K562 (cell line): ENCODE measurements around the gene MTFR2. TPM values are rescaled to one million over a fixed set of nuclear protein-coding genes. Genes with fewer than 3 reads are reported as not detected.

Source experiments
- BDP1 ChIP-seq: IDR thresholded peaks from 3 replicates; pipeline ENCODE4 v1.6.1; 2011; ENCODE audit not compliant: insufficient read length, insufficient read depth
- CHD1 ChIP-seq: fragments of 200-600 bp; sonication (generic); IDR thresholded peaks from one replicate; pipeline ENCODE4 v1.6.1; 2012; ENCODE audit warnings: mild to moderate bottlenecking, moderate library complexity, low read length, inconsistent platforms
- DMBX1 ChIP-seq: fragments of 250-450 bp; sonication (Bioruptor Pico); IDR thresholded peaks from 2 replicates; pipeline ENCODE4 v1.8.0; 2022; ENCODE audit warnings: inconsistent platforms, mild to moderate bottlenecking, moderate library complexity, borderline replicate concordance
- DPF2 ChIP-seq: fragments of 450-650 bp; IDR thresholded peaks from 2 replicates; pipeline ENCODE4 v1.6.1; 2016
- E2F3 ChIP-seq: fragments of 250-450 bp; sonication (Bioruptor Pico); IDR thresholded peaks from 2 replicates; pipeline ENCODE4 v1.4.0; 2020; ENCODE audit warnings: mild to moderate bottlenecking
- MAFK ChIP-seq: IDR thresholded peaks from 2 replicates; pipeline ENCODE4 v1.6.1; 2011; ENCODE audit warnings: low read length, improper control_type of control experiment
- NONO ChIP-seq, 2 experiments: fragments of 200-400 bp in 1 of 2; fragments of 450-650 bp in 1 of 2; formaldehyde crosslinking in 1 of 2; IDR thresholded peaks; 2 replicates each; pipeline ENCODE4 v1.6.1; 2017; ENCODE audit warnings: low read depth in 2 of 2, mild to moderate bottlenecking in 2 of 2, moderate library complexity in 2 of 2, low read length in 1 of 2
- PURB ChIP-seq: sonication (generic); formaldehyde crosslinking; IDR thresholded peaks from 2 replicates; pipeline ENCODE4 v1.9.0; 2021; ENCODE audit warnings: low read depth, mild to moderate bottlenecking, missing genetic modification reagents
- RFX1 ChIP-seq: fragments of 450-650 bp; IDR thresholded peaks from 2 replicates; pipeline ENCODE4 v1.6.1; 2016; ENCODE audit warnings: mild to moderate bottlenecking, moderate library complexity
- SMARCB1 ChIP-seq: IDR thresholded peaks from 2 replicates; pipeline ENCODE4 v1.6.1; 2011; ENCODE audit warnings: improper control_type of control experiment, low read depth; ENCODE audit not compliant: insufficient read length
- SRSF1 ChIP-seq: fragments of 200-400 bp; formaldehyde crosslinking; IDR thresholded peaks from 2 replicates; pipeline ENCODE4 v1.6.1; 2017; ENCODE audit warnings: mild to moderate bottlenecking, low read depth, low read length, moderate library complexity
- TOE1 ChIP-seq, 2 experiments: fragments of 450-650 bp in 1 of 2; sonication (generic) in 1 of 2; formaldehyde crosslinking in 1 of 2; IDR thresholded peaks; 2 replicates each; pipeline versions ENCODE4 v1.7.1 to v1.8.0; 2016 to 2022; ENCODE audit warnings: borderline replicate concordance in 2 of 2, mild to moderate bottlenecking in 2 of 2, antibody characterized with exemption in 1 of 2, inconsistent platforms in 1 of 2, low read depth in 1 of 2, missing genetic modification reagents in 1 of 2, moderate library complexity in 1 of 2
- WHSC1 ChIP-seq: IDR thresholded peaks from one replicate; pipeline ENCODE4 v1.6.1; 2012; ENCODE audit warnings: low read length, control low read depth, inconsistent platforms
- ZBTB1 ChIP-seq: sonication (generic); formaldehyde crosslinking; IDR thresholded peaks from 2 replicates; pipeline ENCODE4 v1.8.1; 2023; ENCODE audit warnings: missing genetic modification reagents, low read depth, mild to moderate bottlenecking, borderline replicate concordance
- ZKSCAN1 ChIP-seq: fragments of 150-350 bp; IDR thresholded peaks from 2 replicates; pipeline ENCODE4 v1.6.1; 2016; ENCODE audit warnings: low read depth, low read length
- ZNF12 ChIP-seq: sonication (generic); formaldehyde crosslinking; IDR thresholded peaks from 2 replicates; pipeline ENCODE4 v1.4.0; 2020; ENCODE audit warnings: mild to moderate bottlenecking, missing genetic modification reagents
- ZNF282 ChIP-seq: sonication (generic); formaldehyde crosslinking; IDR thresholded peaks from 2 replicates; pipeline ENCODE4 v1.8.1; 2023; ENCODE audit warnings: missing genetic modification reagents
- ZNF316 ChIP-seq: fragments of 450-650 bp; IDR thresholded peaks from 2 replicates; pipeline ENCODE4 v1.6.1; 2016
- ZNF384 ChIP-seq: IDR thresholded peaks from 2 replicates; pipeline ENCODE4 v1.6.1; 2012; ENCODE audit warnings: low read depth, low read length, improper control_type of control experiment
- ZNF57 ChIP-seq: fragments of 450-650 bp; formaldehyde crosslinking; IDR thresholded peaks from 2 replicates; pipeline ENCODE4 v1.4.0; 2020; ENCODE audit warnings: mild to moderate bottlenecking, moderate library complexity
- polyA plus RNA-seq, 8 experiments: library from polyadenylated mRNA; depleted of rRNA in 4 of 8; stranded (reverse) in 5 of 8; unstranded in 3 of 8; fragments of >200 nt; fragmentation: Nextera tagmentation in 2 of 8; fragmentation: Illumina TruSeq in 1 of 8; extraction: Ambion mirVana in 2 of 8; extraction: Trizol in 1 of 8; gene quantifications; 2 replicates each; pipeline versions ENCODE4 v1.2.1 to v1.2.3, GENCODE V29; 2011 to 2014; ENCODE audit warnings: inconsistent platforms in 1 of 8, missing spikeins in 1 of 8
- total RNA-seq, 7 experiments: library from RNA; depleted of rRNA in 6 of 7; stranded (reverse); fragments of >200 nt in 6 of 7; fragmentation: Illumina TruSeq in 2 of 7; extraction: Trizol in 2 of 7; gene quantifications; 2 replicates each; pipeline versions ENCODE4 v1.2.1 to v1.2.3, GENCODE V29; 2011 to 2021; ENCODE audit warnings: low replicate concordance in 1 of 7
- TF ChIP-seq, protein P1 (sequence below), 2 experiments: fragments of 450-650 bp; formaldehyde crosslinking in 1 of 2; IDR thresholded peaks; 2 replicates each; pipeline versions ENCODE4 v1.4.0 to v1.6.1; 2014 to 2020; ENCODE audit warnings: mild to moderate bottlenecking in 2 of 2, borderline replicate concordance in 1 of 2, low read depth in 1 of 2
- TF ChIP-seq, protein P2 (sequence below): fragments of 450-650 bp; formaldehyde crosslinking; conservative IDR thresholded peaks from 2 replicates; pipeline ENCODE4 v1.4.0; 2022; ENCODE audit warnings: mild to moderate bottlenecking, missing genetic modification characterization

The MTFR2 gene
- total and polyA plus RNA-seq, 9 of the 15 experiments (the other 6 are each of a cell fraction or from before 2014, with no cell fraction given) = 10.1 to 63.3 (median 45.9) TPM

DNA sequence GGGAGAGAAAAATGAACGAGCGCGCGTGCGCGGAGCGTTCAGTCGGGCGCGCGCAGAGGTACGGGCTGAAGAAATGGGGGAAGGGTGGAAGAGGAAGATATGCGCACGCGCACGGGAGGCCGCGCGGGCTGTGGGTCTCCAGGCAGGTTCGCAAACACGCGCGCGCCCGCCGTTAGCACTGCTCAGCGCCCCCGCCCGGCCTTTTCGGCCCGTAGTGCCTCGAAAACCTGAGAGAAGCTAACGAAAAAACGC lies 39.1 kb upstream of the MTFR2 start (continued):
- TF ChIP-seq WHSC1 (no peak), MAFK (no peak), ZKSCAN1 (no peak; the same call in 1 of the 2 replicates), ZBTB1 (CRISPR knock-in tag) (peak; percentile 63; the same call in 1 of the 2 replicates), RFX1 (no peak), DMBX1 (CRISPR knock-in tag) (peak; percentile 39; the same call in 1 of the 2 replicates), ZNF384 (no peak), TOE1 (IDR thresholded peaks at IDR 0.05; ENCODE audit: borderline replicate concordance) (no peak), TOE1 (CRISPR knock-in tag; IDR thresholded peaks at IDR 0.05; ENCODE audit: borderline replicate concordance, low read depth) (no peak), PURB (CRISPR knock-in tag) (no peak), ZNF12 (no peak), E2F3 (peak; percentile 82; the same call in 1 of the 2 replicates), ZNF316 (peak; percentile 59; the same call in 1 of the 2 replicates), ZNF282 (CRISPR knock-in tag) (no peak), CHD1 (no peak), SRSF1 (no peak), DPF2 (no peak), SMARCB1 (no peak), NONO (IDR thresholded peaks at IDR 0.05; ENCODE audit: low read depth in 2 of 2, low read length in 1 of 2) (0 out of 4 replicates have a peak, but pooled peaks of 1 of the 2 experiments have one; percentile 62), BDP1 (no peak), ZNF57 (CRISPR knock-in tag) (no peak)
- TF ChIP-seq, protein P1, sequence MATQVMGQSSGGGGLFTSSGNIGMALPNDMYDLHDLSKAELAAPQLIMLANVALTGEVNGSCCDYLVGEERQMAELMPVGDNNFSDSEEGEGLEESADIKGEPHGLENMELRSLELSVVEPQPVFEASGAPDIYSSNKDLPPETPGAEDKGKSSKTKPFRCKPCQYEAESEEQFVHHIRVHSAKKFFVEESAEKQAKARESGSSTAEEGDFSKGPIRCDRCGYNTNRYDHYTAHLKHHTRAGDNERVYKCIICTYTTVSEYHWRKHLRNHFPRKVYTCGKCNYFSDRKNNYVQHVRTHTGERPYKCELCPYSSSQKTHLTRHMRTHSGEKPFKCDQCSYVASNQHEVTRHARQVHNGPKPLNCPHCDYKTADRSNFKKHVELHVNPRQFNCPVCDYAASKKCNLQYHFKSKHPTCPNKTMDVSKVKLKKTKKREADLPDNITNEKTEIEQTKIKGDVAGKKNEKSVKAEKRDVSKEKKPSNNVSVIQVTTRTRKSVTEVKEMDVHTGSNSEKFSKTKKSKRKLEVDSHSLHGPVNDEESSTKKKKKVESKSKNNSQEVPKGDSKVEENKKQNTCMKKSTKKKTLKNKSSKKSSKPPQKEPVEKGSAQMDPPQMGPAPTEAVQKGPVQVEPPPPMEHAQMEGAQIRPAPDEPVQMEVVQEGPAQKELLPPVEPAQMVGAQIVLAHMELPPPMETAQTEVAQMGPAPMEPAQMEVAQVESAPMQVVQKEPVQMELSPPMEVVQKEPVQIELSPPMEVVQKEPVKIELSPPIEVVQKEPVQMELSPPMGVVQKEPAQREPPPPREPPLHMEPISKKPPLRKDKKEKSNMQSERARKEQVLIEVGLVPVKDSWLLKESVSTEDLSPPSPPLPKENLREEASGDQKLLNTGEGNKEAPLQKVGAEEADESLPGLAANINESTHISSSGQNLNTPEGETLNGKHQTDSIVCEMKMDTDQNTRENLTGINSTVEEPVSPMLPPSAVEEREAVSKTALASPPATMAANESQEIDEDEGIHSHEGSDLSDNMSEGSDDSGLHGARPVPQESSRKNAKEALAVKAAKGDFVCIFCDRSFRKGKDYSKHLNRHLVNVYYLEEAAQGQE (IDR thresholded peaks at IDR 0.05; ENCODE audit: borderline replicate concordance) = no peak
- TF ChIP-seq, protein P1 (CRISPR knock-in tag; IDR thresholded peaks at IDR 0.05; ENCODE audit: low read depth) = 0 out of 2 replicates have a peak, but pooled peaks have one; percentile 24
- TF ChIP-seq, protein P2, sequence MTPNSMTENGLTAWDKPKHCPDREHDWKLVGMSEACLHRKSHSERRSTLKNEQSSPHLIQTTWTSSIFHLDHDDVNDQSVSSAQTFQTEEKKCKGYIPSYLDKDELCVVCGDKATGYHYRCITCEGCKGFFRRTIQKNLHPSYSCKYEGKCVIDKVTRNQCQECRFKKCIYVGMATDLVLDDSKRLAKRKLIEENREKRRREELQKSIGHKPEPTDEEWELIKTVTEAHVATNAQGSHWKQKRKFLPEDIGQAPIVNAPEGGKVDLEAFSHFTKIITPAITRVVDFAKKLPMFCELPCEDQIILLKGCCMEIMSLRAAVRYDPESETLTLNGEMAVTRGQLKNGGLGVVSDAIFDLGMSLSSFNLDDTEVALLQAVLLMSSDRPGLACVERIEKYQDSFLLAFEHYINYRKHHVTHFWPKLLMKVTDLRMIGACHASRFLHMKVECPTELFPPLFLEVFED (CRISPR knock-in tag) = peak; percentile 67; the same call in 1 of the 2 replicates
